ENCODE data around the gene SPTLC3. TPM values are rescaled to one million over a fixed set of nuclear protein-coding genes. Genes with fewer than 3 reads are reported as not detected.
A peak's percentile ranks its signal among the peaks of the same experiment; 100 is the strongest.

SPTLC3 gene
- total RNA-seq, 2 donors from 2014 or later: 6.6 to 9.7 TPM

- DNase-seq (no peak), ATAC-seq (no peak)
- intact Hi-C loops (cut with DNase I, micrococcal nuclease): no loop called here
These were observed 105.0 kb downstream of the SPTLC3 start for GRCh38 chr20:13113731-13114130.

GRCh38 chr20:13117200-13117599 lies 108.4 kb downstream of the SPTLC3 start:
- no peak for DNase-seq
- intact Hi-C loops (cut with DNase I, micrococcal nuclease): loop anchor here in 1 of 2 donors (5.0 kb wide), 1 partner anchor 655 kb away; no protein-coding TSS in a partner anchor
- no peak for ATAC-seq

GRCh38 chr20:13118676-13119075 lies 109.9 kb downstream of the SPTLC3 start:
- no peak for ATAC-seq
- no peak for DNase-seq
- intact Hi-C loops (cut with DNase I, micrococcal nuclease): loop anchor here in 1 of 2 donors (5.0 kb wide), 1 partner anchor 654 kb away; no protein-coding TSS in a partner anchor

- intact Hi-C loops (cut with DNase I, micrococcal nuclease): loop anchor here in 1 of 2 donors (5.0 kb wide), 1 partner anchor 653 kb away; no protein-coding TSS in a partner anchor
- peak in 1 of 2 donors; percentile 9 for DNase-seq
- ATAC-seq: peak; percentile 76
These were observed 110.8 kb downstream of the SPTLC3 start for GRCh38 chr20:13119583-13119982.

- DNase-seq: no peak
- intact Hi-C loops (cut with DNase I, micrococcal nuclease): loop anchor here (5.0 to 10.0 kb wide), 3 partner anchors 144 to 427 kb away; no protein-coding TSS in a partner anchor
- no peak for ATAC-seq
These were observed 111.7 kb downstream of the SPTLC3 start for GRCh38 chr20:13120471-13120870.

GRCh38 chr20:13121840-13122515 lies 113.2 kb downstream of the SPTLC3 start:
- intact Hi-C loops (cut with DNase I, micrococcal nuclease): loop anchor here (5.0 to 10.0 kb wide), 3 partner anchors 143 to 425 kb away; no protein-coding TSS in a partner anchor
- ATAC-seq (no peak), DNase-seq (no peak)

- intact Hi-C loops (cut with DNase I, micrococcal nuclease): loop anchor here (10.0 kb wide), 2 partner anchors 139 to 149 kb away; no protein-coding TSS in a partner anchor
- ATAC-seq (no peak), DNase-seq (no peak)
These were observed 116.7 kb downstream of the SPTLC3 start for GRCh38 chr20:13125486-13125885.

- no peak for ATAC-seq
- DNase-seq: no peak
- intact Hi-C loops (cut with DNase I, micrococcal nuclease): loop anchor here (10.0 kb wide), 2 partner anchors 137 to 147 kb away; no protein-coding TSS in a partner anchor
These were observed 119.4 kb downstream of the SPTLC3 start for GRCh38 chr20:13128173-13128572.

- no peak for DNase-seq
- intact Hi-C loops (cut with DNase I, micrococcal nuclease): no loop called here
- ATAC-seq: no peak
These were observed 121.4 kb downstream of the SPTLC3 start for GRCh38 chr20:13130061-13130706.

- DNase-seq (no peak), ATAC-seq (no peak)
- intact Hi-C loops (cut with DNase I, micrococcal nuclease): no loop called here
These were observed 121.9 kb downstream of the SPTLC3 start for GRCh38 chr20:13130707-13131103.

- no peak for DNase-seq
- intact Hi-C loops (cut with DNase I, micrococcal nuclease): no loop called here
- ATAC-seq: no peak
These were observed 122.9 kb downstream of the SPTLC3 start for GRCh38 chr20:13131688-13132087.

GRCh38 chr20:13139459-13140150 lies 130.8 kb downstream of the SPTLC3 start:
- DNase-seq (no peak), ATAC-seq (no peak)
- intact Hi-C loops (cut with DNase I, micrococcal nuclease): no loop called here

- intact Hi-C loops (cut with DNase I, micrococcal nuclease): no loop called here
These were observed 131.4 kb downstream of the SPTLC3 start for GRCh38 chr20:13140201-13140600.

GRCh38 chr20:13140775-13141174 lies 132.0 kb downstream of the SPTLC3 start:
- intact Hi-C loops (cut with DNase I, micrococcal nuclease): no loop called here
- ATAC-seq: no peak
- no peak for DNase-seq

More at GRCh38 chr20:13140201-13140600, 131.4 kb downstream of the SPTLC3 start:
- ATAC-seq (no peak), DNase-seq (no peak)

GRCh38 chr20:13141546-13141945 lies 132.8 kb downstream of the SPTLC3 start:
- intact Hi-C loops (cut with DNase I, micrococcal nuclease): no loop called here
- DNase-seq (no peak), ATAC-seq (no peak)

- intact Hi-C loops (cut with DNase I, micrococcal nuclease): no loop called here
- ATAC-seq (no peak), DNase-seq (no peak)
These were observed 133.4 kb downstream of the SPTLC3 start for GRCh38 chr20:13142143-13142542.

- no peak for DNase-seq
- intact Hi-C loops (cut with DNase I, micrococcal nuclease): no loop called here
- no peak for ATAC-seq
These were observed 138.5 kb downstream of the SPTLC3 start for GRCh38 chr20:13147071-13147963.

- ATAC-seq (no peak), DNase-seq (no peak)
- intact Hi-C loops (cut with DNase I, micrococcal nuclease): no loop called here
These were observed 139.2 kb downstream of the SPTLC3 start for GRCh38 chr20:13147971-13148370.

- ATAC-seq: no peak
- intact Hi-C loops (cut with DNase I, micrococcal nuclease): no loop called here
- DNase-seq: no peak
These were observed 139.6 kb downstream of the SPTLC3 start for GRCh38 chr20:13148402-13148801.

Data from left colon (tissue), 2 donors.